EH (cell line): Measurements from ENCODE around the gene NSMCE1.

ENCODE experiments used
- DNase-seq: peaks from one replicate; pipeline ENCODE4 v3.0.0-alpha.2; 2015; ENCODE audit warnings: low read depth

The NSMCE1 gene, protein sequence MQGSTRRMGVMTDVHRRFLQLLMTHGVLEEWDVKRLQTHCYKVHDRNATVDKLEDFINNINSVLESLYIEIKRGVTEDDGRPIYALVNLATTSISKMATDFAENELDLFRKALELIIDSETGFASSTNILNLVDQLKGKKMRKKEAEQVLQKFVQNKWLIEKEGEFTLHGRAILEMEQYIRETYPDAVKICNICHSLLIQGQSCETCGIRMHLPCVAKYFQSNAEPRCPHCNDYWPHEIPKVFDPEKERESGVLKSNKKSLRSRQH

DNA sequence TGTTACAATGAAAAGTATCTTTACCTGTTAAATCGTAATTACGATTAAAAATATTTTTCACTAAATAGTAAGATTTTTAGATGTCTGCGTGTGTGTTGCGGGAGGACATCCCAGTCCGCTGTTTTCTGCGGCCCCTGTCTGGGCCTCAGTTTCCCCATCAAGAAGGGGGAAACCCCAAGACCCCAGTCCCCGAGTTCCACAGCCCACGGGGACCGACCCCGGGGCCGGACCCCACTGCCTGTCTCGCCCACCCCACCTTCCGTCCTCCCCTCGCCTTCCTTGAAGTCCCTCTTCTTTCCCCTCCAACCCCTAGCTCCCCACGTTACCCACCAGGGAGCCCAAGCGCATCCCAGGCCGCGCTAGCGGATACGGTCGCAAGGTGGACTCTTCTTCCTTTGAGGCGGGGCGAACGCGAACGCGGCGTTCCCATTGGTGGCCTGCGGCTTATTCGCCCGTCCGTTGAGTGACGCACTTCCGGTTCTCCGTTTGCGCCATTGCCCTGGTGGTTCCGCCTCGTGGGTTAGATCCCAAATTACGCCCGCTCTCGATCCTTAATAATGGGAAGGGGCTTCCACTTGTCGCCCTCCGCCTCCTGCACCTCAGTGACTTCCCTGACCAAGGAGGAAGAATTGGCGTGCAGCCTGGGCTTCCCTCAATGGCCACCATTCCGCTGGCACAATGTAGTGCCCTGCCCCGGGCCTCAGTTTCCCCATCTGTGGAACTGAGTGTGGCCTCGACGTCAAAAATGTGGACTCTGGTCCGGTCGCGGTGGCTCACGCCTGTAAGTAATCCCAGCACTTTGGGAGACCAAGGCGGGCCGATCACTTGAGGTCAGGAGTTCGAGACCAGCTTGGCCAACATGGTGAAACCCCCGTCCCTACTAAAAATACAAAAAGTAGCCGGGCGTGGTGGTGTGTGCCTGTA, at the start of gene NSMCE1:
Gene NSMCE1, minus strand, starts transcription at position 397 of the 924 bp plus-strand sequence. CDS start 11,202 bp downstream, outside the sequence.
- DNase-seq: peak; percentile 95

- no peak for DNase-seq
Observed at GRCh38 chr16:27317738-27318391, 49.3 kb upstream of the NSMCE1 start.

DNA sequence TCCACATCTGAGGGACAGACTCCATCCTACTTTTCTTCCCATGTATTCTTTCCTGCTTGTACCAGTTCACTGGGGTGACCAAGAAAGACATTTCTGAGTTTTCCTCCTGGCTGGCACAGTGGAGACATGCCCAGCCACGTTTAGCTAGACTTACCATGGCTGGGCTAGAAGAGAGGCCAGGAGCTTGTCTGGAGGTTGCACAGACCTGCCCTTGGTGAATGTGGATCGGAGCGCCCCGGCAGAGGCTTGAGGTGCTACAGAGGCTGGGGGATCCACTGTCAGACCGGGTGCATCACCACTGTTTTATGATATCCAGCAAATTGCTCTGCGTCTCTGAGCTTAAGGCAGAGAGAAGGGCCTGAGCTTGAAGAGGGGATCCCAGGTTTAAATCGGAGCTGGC, 48.7 kb upstream of the NSMCE1 start:
- DNase-seq: no peak

DNA sequence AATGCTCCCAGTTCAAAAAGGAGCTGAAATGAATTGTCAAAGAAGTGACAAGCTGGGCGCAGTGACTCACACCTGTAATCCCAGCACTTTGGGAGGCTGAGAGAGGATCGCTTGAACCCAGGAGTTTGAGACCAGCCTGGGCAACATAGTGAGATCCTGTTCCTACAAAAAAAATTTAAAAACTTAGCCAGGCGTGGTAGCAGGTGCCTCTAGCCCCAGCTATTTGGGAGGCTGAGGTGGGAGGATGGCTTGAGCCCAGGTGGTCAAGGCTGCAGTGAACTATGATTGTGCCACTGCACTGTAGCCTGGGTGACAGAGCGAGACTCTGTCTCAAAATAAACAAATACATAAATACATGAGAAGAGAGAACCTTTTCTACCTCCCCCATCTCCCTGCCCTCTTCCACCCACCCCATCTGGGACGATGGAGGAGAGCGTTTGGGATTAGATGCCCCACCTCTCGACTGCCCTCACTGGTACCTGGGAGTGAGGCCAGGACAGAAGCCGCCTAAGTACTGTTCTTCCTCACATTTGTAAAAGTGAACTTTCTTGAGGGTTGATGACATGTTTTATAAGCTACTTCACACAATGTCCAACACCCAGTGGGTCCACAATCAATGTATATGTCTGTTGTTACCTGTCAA, 47.6 kb upstream of the NSMCE1 start:
- DNase-seq: no peak

DNA sequence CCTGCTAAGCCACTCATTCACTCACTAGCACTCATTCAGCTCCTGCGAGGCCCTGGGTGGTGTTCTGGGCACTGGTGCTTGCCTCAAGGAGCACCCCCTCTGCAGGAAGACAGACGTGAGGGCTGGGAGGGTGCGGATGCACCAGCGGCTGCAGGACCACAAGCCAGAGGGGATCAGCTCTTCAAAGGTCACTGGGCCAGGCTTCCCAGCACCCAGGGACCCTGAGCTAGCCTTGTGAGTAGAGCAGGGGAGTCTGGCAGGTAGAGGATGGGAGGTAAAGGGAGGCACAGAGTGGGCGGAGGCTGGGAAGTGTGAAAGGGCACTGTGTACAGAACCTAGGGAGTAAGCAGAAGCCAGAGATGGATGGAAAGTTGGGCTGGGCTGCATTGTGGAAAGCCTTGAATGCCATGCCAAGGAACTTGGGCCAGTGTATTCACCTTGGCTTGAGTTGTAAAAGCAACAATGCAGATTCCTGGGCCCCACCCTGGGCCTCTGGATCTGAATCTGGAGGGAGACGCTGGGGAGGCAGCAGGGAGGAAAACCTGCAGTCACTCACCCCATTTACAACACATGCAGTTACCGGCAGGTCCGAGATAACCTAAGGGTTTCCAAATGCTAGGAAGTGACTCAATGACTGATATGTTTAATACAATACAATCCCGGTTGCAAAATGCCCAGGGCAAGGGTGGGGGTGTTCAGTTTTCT, 46.9 kb upstream of the NSMCE1 start:
- peak; percentile 54 for DNase-seq

DNA sequence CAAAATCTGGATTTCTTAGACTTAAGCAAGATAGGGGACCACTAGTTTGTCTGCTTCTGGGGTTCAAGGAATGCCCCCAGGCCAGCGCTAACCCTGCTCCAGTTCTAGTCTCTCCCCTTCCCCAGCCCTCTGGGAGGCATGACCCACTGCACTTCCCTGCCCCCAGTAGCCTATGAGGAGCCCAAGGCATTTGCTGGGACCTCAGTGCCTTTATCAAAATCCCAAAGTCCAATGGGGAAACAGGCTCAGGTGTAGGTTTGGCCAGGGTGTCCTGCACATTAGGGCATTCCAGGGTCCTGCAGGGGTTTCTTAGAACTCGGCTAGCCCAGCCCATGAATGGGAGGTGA, 46.4 kb upstream of the NSMCE1 start:
- no peak for DNase-seq

GRCh38 chr16:27314161-27314723, 45.7 kb upstream of the NSMCE1 start:
- DNase-seq: peak; percentile 84

DNA sequence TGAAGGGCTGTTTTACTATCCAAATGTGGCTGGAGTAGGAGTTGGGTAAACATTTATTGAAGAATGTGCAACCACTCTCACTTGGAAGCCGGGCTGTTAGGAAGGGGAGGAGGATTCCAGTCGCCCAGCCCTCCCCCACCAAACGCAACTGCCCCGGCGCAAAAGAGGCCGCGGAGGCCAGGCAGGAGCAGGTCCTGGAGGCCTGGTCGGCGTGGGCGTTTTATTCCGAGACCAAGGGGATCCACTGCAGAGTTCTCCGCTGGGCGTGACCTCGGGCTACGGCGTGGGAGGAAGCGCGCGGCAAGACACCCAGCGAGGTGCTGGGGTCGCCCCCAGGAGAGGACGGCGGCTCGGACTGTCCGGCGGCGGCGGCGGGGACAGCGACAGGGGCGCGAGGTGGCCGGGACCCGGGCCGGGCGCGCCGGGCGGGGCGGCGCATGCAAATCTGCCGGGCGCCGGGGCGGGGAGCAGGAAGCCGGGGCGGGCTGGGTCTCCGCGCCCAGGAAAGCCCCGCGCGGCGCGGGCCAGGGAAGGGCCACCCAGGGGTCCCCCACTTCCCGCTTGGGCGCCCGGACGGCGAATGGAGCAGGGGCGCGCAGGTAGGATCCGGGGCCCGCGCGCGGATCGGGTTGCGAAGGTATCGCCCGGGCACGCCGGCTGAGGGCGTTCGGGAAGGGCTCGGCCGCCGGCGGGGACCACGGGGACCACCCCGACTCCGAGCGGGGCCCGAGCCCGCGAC, 45.0 kb upstream of the NSMCE1 start, which contains the start of gene IL4R:
Gene IL4R, plus strand, starts transcription at position 553 of the 739 bp plus-strand sequence. CDS start 26,230 bp downstream, outside the sequence.
- DNase-seq: peak; percentile 83

- DNase-seq: no peak
Observed at GRCh38 chr16:27312580-27313421, 44.2 kb upstream of the NSMCE1 start.

GRCh38 chr16:27311897-27312303, 43.3 kb upstream of the NSMCE1 start:
- no peak for DNase-seq

GRCh38 chr16:27311448-27311830, 42.9 kb upstream of the NSMCE1 start:
- peak; percentile 31 for DNase-seq

- no peak for DNase-seq
Observed at GRCh38 chr16:27310576-27311447, 42.2 kb upstream of the NSMCE1 start.

- no peak for DNase-seq
Observed at GRCh38 chr16:27308792-27309191, 40.2 kb upstream of the NSMCE1 start.

- DNase-seq: no peak
Observed at GRCh38 chr16:27305839-27306442, 37.4 kb upstream of the NSMCE1 start.

GRCh38 chr16:27304881-27305745, 36.5 kb upstream of the NSMCE1 start:
- DNase-seq: no peak

GRCh38 chr16:27304102-27304501, 35.5 kb upstream of the NSMCE1 start:
- DNase-seq: no peak
